Measurements from ENCODE around the gene AJUBA. TPM values are rescaled to one million over a fixed set of nuclear protein-coding genes. Genes with fewer than 3 reads are reported as not detected.

The AJUBA gene
- total and polyA plus RNA-seq, 2 of the 8 experiments (the other 6 are each of a cell fraction or from before 2014, with no cell fraction given), result 33.1 to 46.0 TPM

- Histone ChIP-seq H3K14ac (ENCODE audit: insufficient read length) (no peak overlapping the region), H2BK5ac (ENCODE audit: low read depth, low read length) (peak overlapping the region; percentile 95), H4K5ac (ENCODE audit: insufficient read length, low read depth, low read length) (peak overlapping the region; percentile 21), H2BK20ac (ENCODE audit: low read length) (peak overlapping the region; percentile 68; the same call in 1 of the 2 replicates), H3K4me1 (replicated peaks in 1 of 4; ENCODE audit: control insufficient read depth in 3 of 4, insufficient read depth in 4 of 4, low read length in 3 of 4) (peaks cover 28 to 34% (median 31%) of the 10 kb centered on the region in 4 experiments), H3K27me3 (replicated peaks in 1 of 4; ENCODE audit: control insufficient read depth in 3 of 4, extremely low read depth in 1 of 4, insufficient read depth in 3 of 4, low read length in 3 of 4) (peaks cover 0 to 9% (median 4%) of the 10 kb centered on the region in 4 experiments; a peak in 2 of 7 replicates), H4K20me1 (replicated peaks in 1 of 2; ENCODE audit: control insufficient read depth in 1 of 2, insufficient read depth in 2 of 2, low read length in 2 of 2) (peaks cover 0 to 4% of the 10 kb centered on the region in 2 experiments), H3K79me1 (ENCODE audit: low read depth, low read length) (no peaks in the 10 kb centered on the region; the same call in 1 of the 2 replicates), H3K23me2 (ENCODE audit: low read depth, low read length) (peaks cover 8% of the 10 kb centered on the region), H3K9ac (replicated peaks in 1 of 4; ENCODE audit: extremely low read depth in 1 of 4, low read depth in 3 of 4, low read length in 3 of 4) (peak overlapping the region in 2 of 4 experiments; percentile 27 to 60; a peak in 4 of 7 replicates), H3K4me2 (ENCODE audit: insufficient read depth in 1 of 2, low read depth in 2 of 2, low read length in 2 of 2) (peak overlapping the region; percentile 56 to 81), H3K56ac (replicated peaks; ENCODE audit: insufficient read length, low read depth, low read length) (no peak overlapping the region), H2BK120ac (replicated peaks; ENCODE audit: low read depth, low read length) (no peak overlapping the region), H3K18ac (ENCODE audit: extremely low read depth, low read length) (peak overlapping the region; percentile 52; the same call in 1 of the 2 replicates), H2AFZ (ENCODE audit: low read length) (no peak overlapping the region), H3K79me2 (ENCODE audit: control insufficient read depth in 1 of 2, insufficient read depth in 2 of 2, low read length in 2 of 2) (peaks cover 0 to 49% of the 10 kb centered on the region in 2 experiments; a peak in 2 of 4 replicates), H3K36me3 (ENCODE audit: control insufficient read depth in 2 of 4, insufficient read depth in 4 of 4, low read length in 3 of 4) (peaks cover 17 to 69% (median 39%) of the 10 kb centered on the region in 4 experiments), H4K8ac (ENCODE audit: extremely low read depth, insufficient read depth, low read length) (no peak overlapping the region), H3K9me3 (ENCODE audit: insufficient read depth in 2 of 2, low read depth in 1 of 2, low read length in 1 of 2) (no peaks in the 10 kb centered on the region), H3K23ac (ENCODE audit: insufficient read length) (no peak overlapping the region), H2BK15ac (ENCODE audit: low read length) (0 out of 2 replicates have a peak overlapping the region, but pooled peaks have one; percentile 12), H4K91ac (replicated peaks; ENCODE audit: insufficient read length, low read length) (no peak overlapping the region), H2AK5ac (ENCODE audit: low read depth, low read length) (peak overlapping the region; percentile 66; the same call in 1 of the 2 replicates), H3K4me3 (ENCODE audit: extremely low read depth in 1 of 4, insufficient read depth in 2 of 4, low read depth in 3 of 4, low read length in 4 of 4) (peak overlapping the region in 1 of 4 experiments; percentile 41; a peak in 4 of 8 replicates), H2BK12ac (ENCODE audit: low read depth, low read length) (peak overlapping the region; percentile 73), H3K4ac (replicated peaks; ENCODE audit: insufficient read length, low read depth, low read length) (no peak overlapping the region), H3K27ac (ENCODE audit: low read depth, low read length) (peak overlapping the region; percentile 87)
- 76% methylated on average over 6 of the region's 6 CpGs; no CpG with 5 or more reads in 1 of the 2 experiments for WGBS, 2 experiments (ENCODE audit: extremely low coverage in 1 of 2, insufficient coverage in 1 of 2, insufficient read length in 1 of 2, insufficient replicate concordance in 2 of 2, low coverage in 1 of 2, low lambda C conversion rate in 2 of 2, missing lambda C conversion rate in 1 of 2)
- TF ChIP-seq HDAC2 (IDR thresholded peaks at IDR 0.05; ENCODE audit: borderline replicate concordance in 1 of 2, low read depth in 2 of 2, low read length in 2 of 2) (no peak), KDM4A (IDR thresholded peaks at IDR 0.05; ENCODE audit: low read depth, low read length, severe bottlenecking) (no peak), POLR2A (IDR thresholded peaks at IDR 0.05; ENCODE audit: control extremely low read depth in 1 of 2, low read depth in 2 of 2, low read length in 2 of 2) (peak in 1 of 2 experiments; percentile 51; a peak in 1 of 3 replicates), CBX8 (IDR thresholded peaks at IDR 0.05; ENCODE audit: borderline replicate concordance, low read depth, low read length) (no peak), CBX5 (IDR thresholded peaks at IDR 0.05; ENCODE audit: low read depth, low read length) (no peak), GABPA (IDR thresholded peaks at IDR 0.05; ENCODE audit: borderline replicate concordance, insufficient read depth, low read length) (no peak), JUN (IDR thresholded peaks at IDR 0.05; ENCODE audit: low read depth, low read length) (no peak)
- no peak for FAIRE-seq
- ChIA-PET CTCF (ENCODE audit: partially characterized antibody) (interaction anchor here (0.6 to 7.7 kb wide), 22 partner anchors 9 to 1285 kb away, joined by 3 to 175 read pairs (median 4); partner anchors contain the start of genes AJUBA, HAUS4 and RBM23), POLR2A (ENCODE audit: partially characterized antibody) (interaction anchor here (0.6 to 13.2 kb wide), 19 partner anchors 9 to 203 kb away, joined by 3 to 133 read pairs (median 8); partner anchors contain the start of genes CDH24, HAUS4, PRMT5 and PSMB5)
- no peak for DNase-seq (ENCODE audit: low read depth in 1 of 2, low spot score in 2 of 2)
Observed at GRCh38 chr14:22976620-22977433, 5.5 kb downstream of the AJUBA start.
